ENCODE results near the gene LEMD1.

Gene LEMD1

GRCh38 chr1:205424901-205425600 lies 3.2 kb upstream of the LEMD1 start:
- H3K4me3 ChIP-seq (ENCODE audit: low read depth, low read length, poor library complexity, severe bottlenecking) = no peak overlapping the region
- H4K20me1 ChIP-seq (ENCODE audit: insufficient read depth, low read length) = no peaks in the 10 kb centered on the region
- no peaks in the 10 kb centered on the region for H3K79me2 ChIP-seq (ENCODE audit: insufficient read depth, low read length)
- H3K4me1 ChIP-seq (ENCODE audit: insufficient read depth, low read length, severe bottlenecking) = peaks cover under 1% of the 10 kb centered on the region
- H3K36me3 ChIP-seq (ENCODE audit: insufficient read depth, low read length) = no peaks in the 10 kb centered on the region
- no peak overlapping the region for H3K9ac ChIP-seq (ENCODE audit: low read length)
- no peaks in the 10 kb centered on the region for H3K9me3 ChIP-seq (ENCODE audit: low read length)
- H3F3A ChIP-seq (ENCODE audit: insufficient read depth, low read length) = no peaks in the 10 kb centered on the region
- H2AFZ ChIP-seq (ENCODE audit: low read length) = no peak overlapping the region
- H3K9me2 ChIP-seq (ENCODE audit: low read depth, low read length) = no peaks in the 10 kb centered on the region
- no peak overlapping the region for H3K4me2 ChIP-seq (ENCODE audit: low read length)
- no peaks in the 10 kb centered on the region; the same call in 1 of the 2 replicates for H3K27me3 ChIP-seq (ENCODE audit: insufficient read depth, low read length)
- TF ChIP-seq, protein P1, sequence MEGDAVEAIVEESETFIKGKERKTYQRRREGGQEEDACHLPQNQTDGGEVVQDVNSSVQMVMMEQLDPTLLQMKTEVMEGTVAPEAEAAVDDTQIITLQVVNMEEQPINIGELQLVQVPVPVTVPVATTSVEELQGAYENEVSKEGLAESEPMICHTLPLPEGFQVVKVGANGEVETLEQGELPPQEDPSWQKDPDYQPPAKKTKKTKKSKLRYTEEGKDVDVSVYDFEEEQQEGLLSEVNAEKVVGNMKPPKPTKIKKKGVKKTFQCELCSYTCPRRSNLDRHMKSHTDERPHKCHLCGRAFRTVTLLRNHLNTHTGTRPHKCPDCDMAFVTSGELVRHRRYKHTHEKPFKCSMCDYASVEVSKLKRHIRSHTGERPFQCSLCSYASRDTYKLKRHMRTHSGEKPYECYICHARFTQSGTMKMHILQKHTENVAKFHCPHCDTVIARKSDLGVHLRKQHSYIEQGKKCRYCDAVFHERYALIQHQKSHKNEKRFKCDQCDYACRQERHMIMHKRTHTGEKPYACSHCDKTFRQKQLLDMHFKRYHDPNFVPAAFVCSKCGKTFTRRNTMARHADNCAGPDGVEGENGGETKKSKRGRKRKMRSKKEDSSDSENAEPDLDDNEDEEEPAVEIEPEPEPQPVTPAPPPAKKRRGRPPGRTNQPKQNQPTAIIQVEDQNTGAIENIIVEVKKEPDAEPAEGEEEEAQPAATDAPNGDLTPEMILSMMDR (IDR thresholded peaks at IDR 0.05; ENCODE audit: low read length) = no peak
- TF ChIP-seq EZH2 (IDR thresholded peaks at IDR 0.05; ENCODE audit: borderline replicate concordance, low read length) = no peak
- H3K27ac ChIP-seq (ENCODE audit: low read depth, low read length, poor library complexity, severe bottlenecking) = no peak overlapping the region

GRCh38 chr1:205423814-205424399 lies 2.1 kb upstream of the LEMD1 start:
- H3K4me1 ChIP-seq (ENCODE audit: insufficient read depth, low read length, severe bottlenecking) = no peaks in the 10 kb centered on the region
- H4K20me1 ChIP-seq (ENCODE audit: insufficient read depth, low read length) = no peaks in the 10 kb centered on the region
- H3K27ac ChIP-seq (ENCODE audit: low read depth, low read length, poor library complexity, severe bottlenecking) = no peak overlapping the region
- H3K27me3 ChIP-seq (ENCODE audit: insufficient read depth, low read length) = no peaks in the 10 kb centered on the region; the same call in 1 of the 2 replicates
- H3K9me3 ChIP-seq (ENCODE audit: low read length) = no peaks in the 10 kb centered on the region
- H3K4me2 ChIP-seq (ENCODE audit: low read length) = no peak overlapping the region
- no peak overlapping the region for H3K9ac ChIP-seq (ENCODE audit: low read length)
- no peaks in the 10 kb centered on the region for H3K79me2 ChIP-seq (ENCODE audit: insufficient read depth, low read length)
- no peaks in the 10 kb centered on the region for H3F3A ChIP-seq (ENCODE audit: insufficient read depth, low read length)
- H2AFZ ChIP-seq (ENCODE audit: low read length) = no peak overlapping the region
- TF ChIP-seq, protein P1 (IDR thresholded peaks at IDR 0.05; ENCODE audit: low read length) = no peak
- TF ChIP-seq EZH2 (IDR thresholded peaks at IDR 0.05; ENCODE audit: borderline replicate concordance, low read length) = no peak
- no peak overlapping the region for H3K4me3 ChIP-seq (ENCODE audit: low read depth, low read length, poor library complexity, severe bottlenecking)
- no peaks in the 10 kb centered on the region for H3K9me2 ChIP-seq (ENCODE audit: low read depth, low read length)
- no peaks in the 10 kb centered on the region for H3K36me3 ChIP-seq (ENCODE audit: insufficient read depth, low read length)

- Histone ChIP-seq H3K79me2 (ENCODE audit: insufficient read depth, low read length) (no peaks in the 10 kb centered on the region), H3K4me1 (ENCODE audit: insufficient read depth, low read length, severe bottlenecking) (no peaks in the 10 kb centered on the region), H3K36me3 (ENCODE audit: insufficient read depth, low read length) (no peaks in the 10 kb centered on the region), H3K27ac (ENCODE audit: low read depth, low read length, poor library complexity, severe bottlenecking) (no peak overlapping the region), H3K4me2 (ENCODE audit: low read length) (no peak overlapping the region), H3K9me3 (ENCODE audit: low read length) (no peaks in the 10 kb centered on the region), H3K9ac (ENCODE audit: low read length) (no peak overlapping the region), H3K9me2 (ENCODE audit: low read depth, low read length) (no peaks in the 10 kb centered on the region), H4K20me1 (ENCODE audit: insufficient read depth, low read length) (no peaks in the 10 kb centered on the region), H2AFZ (ENCODE audit: low read length) (no peak overlapping the region), H3F3A (ENCODE audit: insufficient read depth, low read length) (no peaks in the 10 kb centered on the region), H3K4me3 (ENCODE audit: low read depth, low read length, poor library complexity, severe bottlenecking) (no peak overlapping the region), H3K27me3 (ENCODE audit: insufficient read depth, low read length) (no peaks in the 10 kb centered on the region; the same call in 1 of the 2 replicates)
- no peak for TF ChIP-seq EZH2 (IDR thresholded peaks at IDR 0.05; ENCODE audit: borderline replicate concordance, low read length)
- TF ChIP-seq, protein P1 (IDR thresholded peaks at IDR 0.05; ENCODE audit: low read length) = no peak
Measured at GRCh38 chr1:205422993-205423642, 1.3 kb upstream of the LEMD1 start.
